ENCODE measurements around the gene NLRC5.

NLRC5 gene

DNA sequence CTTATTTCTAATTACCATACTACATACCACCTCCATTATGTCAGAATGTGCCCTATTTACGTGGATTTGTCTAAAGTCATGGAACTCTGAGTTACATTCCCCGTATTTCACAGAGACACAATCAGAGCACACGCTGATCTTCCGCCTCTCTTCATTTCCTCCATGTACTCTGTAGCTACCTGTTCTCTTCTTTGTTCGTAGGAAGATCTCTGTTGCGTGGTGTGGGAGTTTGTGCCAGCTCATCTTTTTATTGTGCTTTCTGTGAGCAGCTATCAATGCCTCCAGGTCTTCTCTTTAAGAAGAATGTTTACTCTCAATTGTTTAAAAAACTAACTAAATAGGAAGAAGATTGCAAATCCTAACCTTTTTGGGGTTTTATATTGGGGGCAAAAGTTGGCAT lies 26.9 kb downstream of the NLRC5 start:
- Histone ChIP-seq H3K4me1 (ENCODE audit: control insufficient read depth, insufficient read depth, low read length, poor library complexity, severe bottlenecking) (no peaks in the 10 kb centered on the region), H3K27ac (ENCODE audit: low read depth, low read length, severe bottlenecking) (no peak overlapping the region), H3K36me3 (ENCODE audit: control insufficient read depth, insufficient read depth, low read length) (no peaks in the 10 kb centered on the region), H3K9me3 (ENCODE audit: control insufficient read depth, low read length) (no peaks in the 10 kb centered on the region), H3K4me3 (ENCODE audit: extremely low read depth, insufficient read depth, low read length, poor library complexity, severe bottlenecking) (no peak overlapping the region)
- 93 to 96% methylated on average over 4 of the region's 6 CpGs for WGBS, 2 experiments (ENCODE audit: insufficient coverage in 2 of 2)

DNA sequence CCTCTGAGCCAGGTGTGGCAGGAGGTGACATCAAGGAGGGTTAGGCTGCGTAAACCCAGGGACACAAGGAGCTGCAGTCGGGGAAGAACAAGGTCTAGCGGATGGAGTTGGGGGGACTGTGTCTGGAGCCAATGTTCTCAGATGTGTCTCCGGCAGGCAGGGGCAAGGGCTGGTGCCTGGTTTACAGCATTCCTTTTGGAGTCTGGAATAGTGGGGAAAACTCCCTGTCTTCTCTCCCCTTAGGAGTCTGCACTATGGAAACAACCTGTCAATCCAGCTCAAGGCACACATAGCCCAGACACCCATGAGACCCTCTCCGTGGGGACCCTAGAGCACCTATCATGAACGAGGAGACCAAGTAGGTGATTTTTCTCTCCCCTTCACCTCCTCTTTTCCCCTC lies 27.5 kb downstream of the NLRC5 start:
- Histone ChIP-seq H3K9me3 (ENCODE audit: control insufficient read depth, low read length) (no peaks in the 10 kb centered on the region), H3K4me3 (ENCODE audit: extremely low read depth, insufficient read depth, low read length, poor library complexity, severe bottlenecking) (no peak overlapping the region), H3K4me1 (ENCODE audit: control insufficient read depth, insufficient read depth, low read length, poor library complexity, severe bottlenecking) (no peaks in the 10 kb centered on the region), H3K27ac (ENCODE audit: low read depth, low read length, severe bottlenecking) (no peak overlapping the region), H3K36me3 (ENCODE audit: control insufficient read depth, insufficient read depth, low read length) (no peaks in the 10 kb centered on the region)
- 86 to 92% methylated on average over 2 to 6 of the region's 6 CpGs for WGBS, 2 experiments (ENCODE audit: insufficient coverage in 2 of 2)

DNA sequence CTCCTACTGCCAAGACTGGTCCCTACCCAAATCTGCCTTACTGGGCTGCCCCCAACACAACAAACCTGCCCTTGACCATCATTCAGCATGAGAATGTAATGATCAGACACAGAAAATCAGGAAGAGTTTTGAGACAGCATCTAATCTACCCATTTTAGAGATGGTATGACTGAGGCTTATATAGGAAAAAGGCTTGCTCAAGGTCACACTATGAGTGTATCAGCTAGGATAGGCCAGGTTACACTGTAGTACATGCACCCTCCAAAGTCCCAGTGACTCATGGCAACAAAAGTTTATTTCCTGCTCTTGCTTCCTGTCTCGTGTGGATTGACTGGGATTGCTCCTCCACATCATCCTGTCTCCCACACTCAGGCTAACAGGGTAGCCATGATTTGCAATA lies 27.9 kb downstream of the NLRC5 start:
- Histone ChIP-seq H3K9me3 (ENCODE audit: control insufficient read depth, low read length) (no peaks in the 10 kb centered on the region), H3K27ac (ENCODE audit: low read depth, low read length, severe bottlenecking) (no peak overlapping the region), H3K36me3 (ENCODE audit: control insufficient read depth, insufficient read depth, low read length) (no peaks in the 10 kb centered on the region), H3K4me3 (ENCODE audit: extremely low read depth, insufficient read depth, low read length, poor library complexity, severe bottlenecking) (no peak overlapping the region), H3K4me1 (ENCODE audit: control insufficient read depth, insufficient read depth, low read length, poor library complexity, severe bottlenecking) (no peaks in the 10 kb centered on the region)
- WGBS, 2 experiments (ENCODE audit: insufficient coverage in 2 of 2) = 100% methylated on average over 1 of the region's 1 CpG; no CpG with 5 or more reads in 1 of the 2 experiments

DNA sequence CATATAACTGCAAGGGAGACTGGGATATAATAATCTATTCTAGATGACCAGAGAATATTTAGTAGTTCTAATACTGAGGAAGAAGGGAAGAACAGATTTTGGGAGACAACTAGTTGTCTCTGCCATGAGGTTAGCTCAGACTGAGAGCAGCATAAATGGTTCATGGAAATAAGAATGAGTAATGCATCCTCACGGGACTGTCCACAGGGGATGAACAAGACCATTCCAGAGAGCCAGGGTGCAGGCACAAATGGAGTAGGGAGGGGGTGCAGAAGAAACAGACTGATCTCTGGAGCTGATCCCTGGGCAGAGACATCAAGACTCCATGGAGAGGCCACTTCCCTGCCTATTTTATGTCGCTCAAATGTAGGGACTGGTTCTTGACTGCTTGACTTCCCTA lies 30.4 kb downstream of the NLRC5 start:
- WGBS, 2 experiments (ENCODE audit: insufficient coverage in 2 of 2) = 83 to 100% methylated on average over 2 of the region's 2 CpGs
- Histone ChIP-seq H3K4me3 (ENCODE audit: extremely low read depth, insufficient read depth, low read length, poor library complexity, severe bottlenecking) (no peak overlapping the region), H3K4me1 (ENCODE audit: control insufficient read depth, insufficient read depth, low read length, poor library complexity, severe bottlenecking) (no peaks in the 10 kb centered on the region), H3K9me3 (ENCODE audit: control insufficient read depth, low read length) (no peaks in the 10 kb centered on the region), H3K36me3 (ENCODE audit: control insufficient read depth, insufficient read depth, low read length) (no peaks in the 10 kb centered on the region), H3K27ac (ENCODE audit: low read depth, low read length, severe bottlenecking) (no peak overlapping the region)

DNA sequence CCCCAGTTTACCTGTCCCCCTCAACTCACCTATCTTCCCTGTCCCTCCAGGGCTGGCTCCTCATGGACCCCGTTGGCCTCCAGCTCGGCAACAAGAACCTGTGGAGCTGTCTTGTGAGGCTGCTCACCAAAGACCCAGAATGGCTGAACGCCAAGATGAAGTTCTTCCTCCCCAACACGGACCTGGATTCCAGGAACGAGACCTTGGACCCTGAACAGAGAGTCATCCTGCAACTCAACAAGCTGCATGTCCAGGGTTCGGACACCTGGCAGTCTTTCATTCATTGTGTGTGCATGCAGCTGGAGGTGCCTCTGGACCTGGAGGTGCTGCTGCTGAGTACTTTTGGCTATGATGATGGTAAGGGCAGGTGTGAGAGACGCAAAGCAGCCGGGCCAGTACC lies 31.3 kb downstream of the NLRC5 start:
- H3K9me3 ChIP-seq (ENCODE audit: control insufficient read depth, low read length) = no peaks in the 10 kb centered on the region
- no peak overlapping the region for H3K4me3 ChIP-seq (ENCODE audit: extremely low read depth, insufficient read depth, low read length, poor library complexity, severe bottlenecking)
- no peak overlapping the region for H3K27ac ChIP-seq (ENCODE audit: low read depth, low read length, severe bottlenecking)
- WGBS, 2 experiments (ENCODE audit: insufficient coverage in 2 of 2) = 92 to 97% methylated on average over 7 of the region's 8 CpGs
- H3K36me3 ChIP-seq (ENCODE audit: control insufficient read depth, insufficient read depth, low read length) = no peaks in the 10 kb centered on the region
- H3K4me1 ChIP-seq (ENCODE audit: control insufficient read depth, insufficient read depth, low read length, poor library complexity, severe bottlenecking) = no peaks in the 10 kb centered on the region

DNA sequence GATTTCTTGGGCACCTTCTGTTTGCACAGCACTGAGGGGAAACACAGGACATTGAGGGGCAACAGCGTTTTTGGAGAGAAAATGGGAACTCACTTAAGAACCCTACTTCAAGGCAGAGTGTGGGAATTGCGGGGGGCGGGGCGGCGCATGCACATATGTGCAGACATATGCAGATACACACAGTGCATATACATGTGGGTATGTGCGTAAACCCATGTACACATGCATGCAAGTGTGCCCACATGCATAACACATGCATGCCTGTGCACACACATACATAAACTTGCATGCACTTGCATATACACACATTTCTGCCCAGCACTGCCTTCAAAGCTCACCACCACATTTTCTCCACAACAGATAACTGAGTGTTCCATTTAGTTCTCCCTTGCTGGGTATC lies 32.4 kb downstream of the NLRC5 start:
- H3K27ac ChIP-seq (ENCODE audit: low read depth, low read length, severe bottlenecking) = no peak overlapping the region
- H3K4me1 ChIP-seq (ENCODE audit: control insufficient read depth, insufficient read depth, low read length, poor library complexity, severe bottlenecking) = no peaks in the 10 kb centered on the region
- 80 to 94% methylated on average over 2 to 6 of the region's 6 CpGs for WGBS, 2 experiments (ENCODE audit: insufficient coverage in 2 of 2)
- H3K4me3 ChIP-seq (ENCODE audit: extremely low read depth, insufficient read depth, low read length, poor library complexity, severe bottlenecking) = no peak overlapping the region
- H3K36me3 ChIP-seq (ENCODE audit: control insufficient read depth, insufficient read depth, low read length) = no peaks in the 10 kb centered on the region
- no peaks in the 10 kb centered on the region for H3K9me3 ChIP-seq (ENCODE audit: control insufficient read depth, low read length)

DNA sequence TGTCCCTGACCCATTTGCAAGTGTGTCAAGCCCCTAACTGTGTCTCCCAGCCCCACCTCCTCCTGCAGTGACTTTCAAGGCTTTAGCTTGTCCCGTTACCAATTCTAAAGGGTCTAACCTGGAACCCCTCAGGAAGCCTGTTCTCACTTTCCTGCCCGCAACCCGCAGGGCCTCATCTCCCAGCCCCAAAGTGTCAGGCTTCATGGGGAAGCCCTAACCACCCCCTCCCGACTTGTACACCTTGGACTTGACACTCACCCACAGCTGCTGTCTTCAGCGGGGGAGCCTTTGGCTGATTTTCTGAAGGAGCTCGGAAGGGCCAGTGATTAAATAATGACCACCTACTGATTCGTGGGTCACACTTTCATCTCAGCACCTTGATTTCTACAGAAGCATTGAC lies 33.1 kb downstream of the NLRC5 start:
- Histone ChIP-seq H3K27ac (ENCODE audit: low read depth, low read length, severe bottlenecking) (no peak overlapping the region), H3K9me3 (ENCODE audit: control insufficient read depth, low read length) (no peaks in the 10 kb centered on the region), H3K36me3 (ENCODE audit: control insufficient read depth, insufficient read depth, low read length) (no peaks in the 10 kb centered on the region), H3K4me1 (ENCODE audit: control insufficient read depth, insufficient read depth, low read length, poor library complexity, severe bottlenecking) (no peaks in the 10 kb centered on the region), H3K4me3 (ENCODE audit: extremely low read depth, insufficient read depth, low read length, poor library complexity, severe bottlenecking) (no peak overlapping the region)
- 87 to 94% methylated on average over 5 to 7 of the region's 7 CpGs for WGBS, 2 experiments (ENCODE audit: insufficient coverage in 2 of 2)

DNA sequence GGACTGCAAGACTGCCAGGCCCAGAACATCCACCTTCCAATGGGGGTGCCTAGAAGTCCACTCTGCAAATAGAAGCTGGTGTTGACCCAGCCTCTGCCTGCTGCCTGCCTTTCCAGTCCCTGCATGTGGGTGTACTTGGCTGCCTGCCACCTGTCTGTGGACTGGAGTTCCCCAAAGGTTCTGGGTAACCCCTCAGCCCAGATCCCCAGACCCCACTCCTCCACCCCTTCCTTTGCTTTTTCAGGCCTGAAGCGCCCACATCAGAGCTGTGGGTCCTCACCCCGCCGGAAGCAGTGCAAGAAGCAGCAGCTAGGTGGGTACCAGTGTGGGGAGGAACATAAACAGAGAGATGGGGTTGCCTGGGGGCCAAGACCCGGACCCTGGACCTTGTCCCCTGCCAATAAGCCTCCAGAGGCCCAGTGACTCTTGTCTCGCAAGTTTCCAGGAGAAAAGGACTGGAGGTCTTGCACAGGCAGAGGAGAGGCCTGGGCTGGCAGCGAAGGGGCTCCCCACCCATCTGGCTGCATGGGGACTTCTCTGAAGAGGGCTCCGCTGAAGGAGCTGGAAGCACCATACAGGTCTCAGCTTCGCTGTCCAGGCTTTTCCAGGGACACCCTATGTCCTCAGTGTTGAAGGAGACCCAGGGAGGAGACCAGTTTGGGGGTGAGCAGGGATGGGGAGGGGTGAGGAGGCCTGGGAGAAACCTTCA lies 34.3 kb downstream of the NLRC5 start:
- WGBS, 2 experiments (ENCODE audit: insufficient coverage in 2 of 2) = 90 to 97% methylated on average over 5 of the region's 8 CpGs
- H3K27ac ChIP-seq (ENCODE audit: low read depth, low read length, severe bottlenecking) = no peak overlapping the region
- no peak overlapping the region for H3K4me3 ChIP-seq (ENCODE audit: extremely low read depth, insufficient read depth, low read length, poor library complexity, severe bottlenecking)
- H3K9me3 ChIP-seq (ENCODE audit: control insufficient read depth, low read length) = no peaks in the 10 kb centered on the region
- no peaks in the 10 kb centered on the region for H3K4me1 ChIP-seq (ENCODE audit: control insufficient read depth, insufficient read depth, low read length, poor library complexity, severe bottlenecking)
- no peaks in the 10 kb centered on the region for H3K36me3 ChIP-seq (ENCODE audit: control insufficient read depth, insufficient read depth, low read length)

DNA sequence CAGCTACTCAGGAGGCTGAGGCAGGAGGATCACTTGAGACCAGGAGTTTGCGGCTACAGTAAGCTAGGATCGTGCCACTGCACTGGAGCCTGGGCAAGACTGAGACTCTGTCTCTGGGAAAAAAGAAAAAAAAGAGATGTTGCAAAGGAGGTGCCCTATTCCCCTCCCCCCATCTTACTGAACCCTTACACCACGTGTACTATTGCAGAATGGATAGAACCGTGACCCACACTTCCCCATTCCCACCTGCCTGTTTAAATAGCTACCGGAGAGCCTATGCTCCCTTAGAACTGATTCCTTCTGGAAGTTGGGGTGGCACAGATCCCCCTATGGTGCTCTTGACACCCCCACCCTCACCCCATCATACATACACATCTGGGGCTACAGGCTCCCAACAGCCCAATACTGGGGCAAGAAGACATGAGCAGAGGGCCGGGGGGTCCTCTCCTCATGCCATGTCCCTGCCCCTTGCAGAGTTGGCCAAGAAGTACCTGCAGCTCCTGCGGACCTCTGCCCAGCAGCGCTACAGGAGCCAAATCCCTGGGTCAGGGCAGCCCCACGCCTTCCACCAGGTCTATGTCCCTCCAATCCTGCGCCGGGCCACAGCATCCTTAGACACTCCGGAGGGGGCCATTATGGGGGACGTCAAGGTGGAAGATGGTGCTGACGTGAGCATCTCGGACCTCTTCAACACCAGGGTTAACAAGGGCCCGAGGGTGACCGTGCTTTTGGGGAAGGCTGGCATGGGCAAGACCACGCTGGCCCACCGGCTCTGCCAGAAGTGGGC lies 35.7 kb downstream of the NLRC5 start:
- H3K36me3 ChIP-seq (ENCODE audit: control insufficient read depth, insufficient read depth, low read length) = no peaks in the 10 kb centered on the region
- WGBS, 2 experiments (ENCODE audit: insufficient coverage in 2 of 2) = 89 to 94% methylated on average over 18 of the region's 19 CpGs
- no peak overlapping the region for H3K4me3 ChIP-seq (ENCODE audit: extremely low read depth, insufficient read depth, low read length, poor library complexity, severe bottlenecking)
- H3K4me1 ChIP-seq (ENCODE audit: control insufficient read depth, insufficient read depth, low read length, poor library complexity, severe bottlenecking) = no peaks in the 10 kb centered on the region
- no peak overlapping the region for H3K27ac ChIP-seq (ENCODE audit: low read depth, low read length, severe bottlenecking)
- no peaks in the 10 kb centered on the region for H3K9me3 ChIP-seq (ENCODE audit: control insufficient read depth, low read length)

DNA sequence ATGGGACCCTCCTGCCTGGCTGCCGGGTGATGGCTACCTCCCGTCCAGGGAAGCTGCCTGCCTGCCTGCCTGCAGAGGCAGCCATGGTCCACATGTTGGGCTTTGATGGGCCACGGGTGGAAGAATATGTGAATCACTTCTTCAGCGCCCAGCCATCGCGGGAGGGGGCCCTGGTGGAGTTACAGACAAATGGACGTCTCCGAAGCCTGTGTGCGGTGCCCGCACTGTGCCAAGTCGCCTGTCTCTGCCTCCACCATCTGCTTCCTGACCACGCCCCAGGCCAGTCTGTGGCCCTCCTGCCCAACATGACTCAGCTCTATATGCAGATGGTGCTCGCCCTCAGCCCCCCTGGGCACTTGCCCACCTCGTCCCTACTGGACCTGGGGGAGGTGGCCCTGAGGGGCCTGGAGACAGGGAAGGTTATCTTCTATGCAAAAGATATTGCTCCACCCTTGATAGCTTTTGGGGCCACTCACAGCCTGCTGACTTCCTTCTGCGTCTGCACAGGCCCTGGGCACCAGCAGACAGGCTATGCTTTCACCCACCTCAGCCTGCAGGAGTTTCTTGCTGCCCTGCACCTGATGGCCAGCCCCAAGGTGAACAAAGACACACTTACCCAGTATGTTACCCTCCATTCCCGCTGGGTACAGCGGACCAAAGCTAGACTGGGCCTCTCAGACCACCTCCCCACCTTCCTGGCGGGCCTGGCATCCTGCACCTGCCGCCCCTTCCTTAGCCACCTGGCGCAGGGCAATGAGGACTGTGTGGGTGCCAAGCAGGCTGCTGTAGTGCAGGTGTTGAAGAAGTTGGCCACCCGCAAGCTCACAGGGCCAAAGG lies 36.8 kb downstream of the NLRC5 start:
- H3K4me1 ChIP-seq (ENCODE audit: control insufficient read depth, insufficient read depth, low read length, poor library complexity, severe bottlenecking) = no peaks in the 10 kb centered on the region
- no peaks in the 10 kb centered on the region for H3K36me3 ChIP-seq (ENCODE audit: control insufficient read depth, insufficient read depth, low read length)
- no peak overlapping the region for H3K27ac ChIP-seq (ENCODE audit: low read depth, low read length, severe bottlenecking)
- no peaks in the 10 kb centered on the region for H3K9me3 ChIP-seq (ENCODE audit: control insufficient read depth, low read length)
- no peak overlapping the region for H3K4me3 ChIP-seq (ENCODE audit: extremely low read depth, insufficient read depth, low read length, poor library complexity, severe bottlenecking)
- 93 to 95% methylated on average over 13 to 18 of the region's 21 CpGs for WGBS, 2 experiments (ENCODE audit: insufficient coverage in 2 of 2)
